Lower lobe of right lung (tissue), 2 donors: ENCODE measurements around the gene ABCA5. TPM values are rescaled to one million over a fixed set of nuclear protein-coding genes. Genes with fewer than 3 reads are reported as not detected.

ENCODE experiments used
- ATAC-seq, 2 donors: fragments of 200-7000 bp; cut with Tn5 transposase; one replicate each; pipeline ENCODE4 v1.9.1; 2020 to 2022; ENCODE audit warnings: mild to moderate bottlenecking in 2 of 2, moderate library complexity in 2 of 2
- DNase-seq: peaks from one replicate; pipeline ENCODE4 v3.0.0-alpha.2; 2020
- H3K27ac ChIP-seq: fragments of 200-600 bp; one replicate; pipeline ENCODE4 v1.8.0; 2022
- H3K27me3 ChIP-seq: fragments of 200-600 bp; one replicate; pipeline ENCODE4 v1.8.0; 2022; ENCODE audit warnings: low read depth
- H3K36me3 ChIP-seq: fragments of 200-600 bp; one replicate; pipeline ENCODE4 v1.8.0; 2022; ENCODE audit warnings: mild to moderate bottlenecking
- H3K4me1 ChIP-seq: fragments of 200-600 bp; one replicate; pipeline ENCODE4 v1.8.0; 2022
- H3K4me3 ChIP-seq: fragments of 200-600 bp; one replicate; pipeline ENCODE4 v1.8.0; 2022; ENCODE audit warnings: mild to moderate bottlenecking
- H3K9me3 ChIP-seq: fragments of 200-600 bp; one replicate; pipeline ENCODE4 v1.8.0; 2022
- CTCF ChIP-seq: fragments of 200-600 bp; IDR thresholded peaks from one replicate; pipeline ENCODE4 v1.8.0; 2022; ENCODE audit warnings: antibody characterized with exemption, mild to moderate bottlenecking
- intact Hi-C: fragments of 100-400 bp; cut with DNase I; formaldehyde crosslinking; loops from one replicate; pipeline ENCODE4 v1.11.0; 2022
- total RNA-seq: library from RNA; stranded (reverse); fragmentation: NEBNext Ultra II Directional; extraction: Animal tissue kit (Norgen Biotek cat#: 25700); gene quantifications from one replicate; pipeline ENCODE4 v1.2.1, GENCODE V29; 2021
- donor health status: DM: no; HTN: yes; CAD: no; lungs with severe emphysema.

ABCA5 gene
- total RNA-seq, 1 donor from 2014 or later, result 20.5 TPM

GRCh38 chr17:69361156-69361555, 34.2 kb upstream of the ABCA5 start:
- no peak for TF ChIP-seq CTCF
- H3K4me3 ChIP-seq, result no peak overlapping the region
- no peaks in the 10 kb centered on the region for H3K9me3 ChIP-seq
- no peaks in the 10 kb centered on the region for H3K4me1 ChIP-seq
- no peak overlapping the region for H3K27ac ChIP-seq
- intact Hi-C loops, result no loop called here
- ATAC-seq (no peak), DNase-seq (no peak)
- no peaks in the 10 kb centered on the region for H3K27me3 ChIP-seq
- no peaks in the 10 kb centered on the region for H3K36me3 ChIP-seq

- Histone ChIP-seq H3K4me1 (no peaks in the 10 kb centered on the region), H3K27me3 (no peaks in the 10 kb centered on the region), H3K9me3 (no peaks in the 10 kb centered on the region), H3K27ac (no peak overlapping the region), H3K4me3 (no peak overlapping the region), H3K36me3 (no peaks in the 10 kb centered on the region)
- intact Hi-C loops, result no loop called here
- TF ChIP-seq CTCF, result no peak
- DNase-seq (no peak), ATAC-seq (no peak)
Measured at GRCh38 chr17:69358688-69359596, 32.0 kb upstream of the ABCA5 start.

GRCh38 chr17:69357701-69358100, 30.8 kb upstream of the ABCA5 start:
- Histone ChIP-seq H3K4me1 (no peaks in the 10 kb centered on the region), H3K36me3 (no peaks in the 10 kb centered on the region), H3K27ac (no peak overlapping the region), H3K27me3 (no peaks in the 10 kb centered on the region), H3K9me3 (no peaks in the 10 kb centered on the region), H3K4me3 (no peak overlapping the region)
- intact Hi-C loops, result no loop called here
- ATAC-seq, result no peak
- DNase-seq, result no peak
- TF ChIP-seq CTCF, result no peak

- Histone ChIP-seq H3K4me1 (no peaks in the 10 kb centered on the region), H3K27ac (no peak overlapping the region), H3K27me3 (no peaks in the 10 kb centered on the region), H3K36me3 (no peaks in the 10 kb centered on the region), H3K4me3 (no peak overlapping the region), H3K9me3 (no peaks in the 10 kb centered on the region)
- ATAC-seq (no peak), DNase-seq (no peak)
- intact Hi-C loops, result no loop called here
- TF ChIP-seq CTCF, result no peak
Measured at GRCh38 chr17:69356625-69357024, 29.7 kb upstream of the ABCA5 start.

GRCh38 chr17:69350911-69351310, 24.0 kb upstream of the ABCA5 start:
- H3K36me3 ChIP-seq, result no peaks in the 10 kb centered on the region
- no peaks in the 10 kb centered on the region for H3K27me3 ChIP-seq
- TF ChIP-seq CTCF, result no peak
- H3K27ac ChIP-seq, result no peak overlapping the region
- no peak overlapping the region for H3K4me3 ChIP-seq
- no peak for ATAC-seq
- no peak for DNase-seq
- no peaks in the 10 kb centered on the region for H3K9me3 ChIP-seq
- no peaks in the 10 kb centered on the region for H3K4me1 ChIP-seq
- intact Hi-C loops, result no loop called here
